Osteocyte (in vitro differentiated cells): ENCODE results near the gene FNDC3B. TPM values are rescaled to one million over a fixed set of nuclear protein-coding genes. Genes with fewer than 3 reads are reported as not detected.

ENCODE experiments used
- DNase-seq: peaks from one replicate; pipeline ENCODE4 v3.0.0; 2021; ENCODE audit warnings: mixed read lengths; ENCODE audit not compliant: unreplicated experiment; ENCODE audit errors: extremely low spot score
- H3K27ac Mint-ChIP-seq: one replicate; pipeline ENCODE4 v1.8.0; 2021; ENCODE audit warnings: mild to moderate bottlenecking, mixed read lengths; ENCODE audit not compliant: unreplicated experiment
- H3K27me3 Mint-ChIP-seq: one replicate; pipeline ENCODE4 v1.8.0; 2021; ENCODE audit warnings: mixed read lengths; ENCODE audit not compliant: unreplicated experiment
- H3K36me3 Mint-ChIP-seq: one replicate; pipeline ENCODE4 v1.8.0; 2021; ENCODE audit warnings: mixed read lengths; ENCODE audit not compliant: unreplicated experiment
- H3K4me1 Mint-ChIP-seq: one replicate; pipeline ENCODE4 v1.8.0; 2021; ENCODE audit warnings: mixed read lengths; ENCODE audit not compliant: unreplicated experiment
- H3K4me3 Mint-ChIP-seq: one replicate; pipeline ENCODE4 v1.8.0; 2021; ENCODE audit warnings: mild to moderate bottlenecking, moderate library complexity, mixed read lengths; ENCODE audit not compliant: unreplicated experiment
- H3K9me3 Mint-ChIP-seq: one replicate; pipeline ENCODE4 v1.8.0; 2021; ENCODE audit warnings: mixed read lengths; ENCODE audit not compliant: unreplicated experiment
- total RNA-seq: library from RNA; stranded (reverse); gene quantifications from 2 replicates; pipeline ENCODE4 v1.2.1, GENCODE V29; 2021
- TF ChIP-seq, protein P1 (sequence below): fragments of 200-600 bp; sonication (generic); IDR thresholded peaks from 2 replicates; pipeline ENCODE4 v1.5.0; 2021; ENCODE audit warnings: antibody characterized with exemption, mild to moderate bottlenecking, moderate library complexity

Gene FNDC3B
- total RNA-seq, 1 donor from 2014 or later: 240 TPM

DNA sequence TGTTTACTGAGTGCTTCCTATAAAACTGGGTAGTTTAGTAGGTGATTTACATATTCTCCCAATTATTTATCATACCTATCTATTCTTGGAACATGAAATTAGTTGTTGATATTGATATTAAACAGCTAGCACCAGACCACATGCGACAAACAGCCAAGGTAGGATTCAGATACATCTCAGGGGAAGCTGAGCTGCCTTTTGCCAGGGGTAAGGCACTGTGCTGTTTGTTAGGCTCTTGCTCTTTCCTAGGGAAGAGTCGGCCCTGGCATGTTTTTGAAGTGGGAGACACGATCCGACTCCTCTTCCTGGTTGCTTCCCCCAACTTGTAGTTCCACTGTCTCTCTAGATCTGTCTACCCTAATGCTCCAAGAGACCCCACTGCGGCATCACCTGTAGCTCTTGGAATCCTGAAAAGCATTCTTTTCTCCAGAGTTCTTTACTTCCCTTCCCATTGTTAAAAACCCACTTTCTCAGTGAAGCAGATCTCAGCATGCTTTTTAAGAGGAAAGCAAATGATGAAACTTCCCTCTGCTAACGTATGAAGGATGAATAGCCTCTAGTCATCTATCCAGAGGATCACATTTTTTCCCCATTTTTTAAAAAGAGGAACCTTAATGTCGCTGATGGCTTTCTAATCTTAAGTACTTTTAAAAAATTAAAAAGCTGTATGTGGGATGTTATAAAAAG is 270.5 kb downstream of the FNDC3B start:
- Mint-ChIP-seq H3K36me3 (peaks cover 75% of the 10 kb centered on the region), H3K27ac (peak overlapping the region; percentile 23), H3K27me3 (no peaks in the 10 kb centered on the region), H3K4me3 (no peak overlapping the region), H3K4me1 (peaks cover 33% of the 10 kb centered on the region), H3K9me3 (no peaks in the 10 kb centered on the region)
- DNase-seq: no peak
- TF ChIP-seq, protein P1, sequence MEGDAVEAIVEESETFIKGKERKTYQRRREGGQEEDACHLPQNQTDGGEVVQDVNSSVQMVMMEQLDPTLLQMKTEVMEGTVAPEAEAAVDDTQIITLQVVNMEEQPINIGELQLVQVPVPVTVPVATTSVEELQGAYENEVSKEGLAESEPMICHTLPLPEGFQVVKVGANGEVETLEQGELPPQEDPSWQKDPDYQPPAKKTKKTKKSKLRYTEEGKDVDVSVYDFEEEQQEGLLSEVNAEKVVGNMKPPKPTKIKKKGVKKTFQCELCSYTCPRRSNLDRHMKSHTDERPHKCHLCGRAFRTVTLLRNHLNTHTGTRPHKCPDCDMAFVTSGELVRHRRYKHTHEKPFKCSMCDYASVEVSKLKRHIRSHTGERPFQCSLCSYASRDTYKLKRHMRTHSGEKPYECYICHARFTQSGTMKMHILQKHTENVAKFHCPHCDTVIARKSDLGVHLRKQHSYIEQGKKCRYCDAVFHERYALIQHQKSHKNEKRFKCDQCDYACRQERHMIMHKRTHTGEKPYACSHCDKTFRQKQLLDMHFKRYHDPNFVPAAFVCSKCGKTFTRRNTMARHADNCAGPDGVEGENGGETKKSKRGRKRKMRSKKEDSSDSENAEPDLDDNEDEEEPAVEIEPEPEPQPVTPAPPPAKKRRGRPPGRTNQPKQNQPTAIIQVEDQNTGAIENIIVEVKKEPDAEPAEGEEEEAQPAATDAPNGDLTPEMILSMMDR: no peak

DNA sequence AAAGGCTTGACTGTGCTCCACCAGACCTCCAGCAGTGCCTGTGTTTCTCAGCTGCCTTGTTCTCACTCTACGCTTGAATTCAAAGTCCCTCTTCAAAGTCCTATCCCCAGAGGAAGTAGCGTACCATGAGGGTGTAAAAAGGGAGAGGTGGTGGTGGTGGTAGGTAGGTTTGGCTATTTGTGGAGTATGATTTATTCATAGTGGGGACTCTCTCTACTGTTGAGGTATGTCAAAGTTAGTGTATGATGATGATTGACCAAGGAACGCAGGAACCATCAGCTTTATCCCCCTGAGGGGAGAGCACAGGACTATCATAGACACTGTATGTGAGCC is 271.0 kb downstream of the FNDC3B start:
- TF ChIP-seq, protein P1: no peak
- Mint-ChIP-seq H3K4me3 (no peak overlapping the region), H3K9me3 (no peaks in the 10 kb centered on the region), H3K27ac (peak overlapping the region; percentile 18), H3K36me3 (peaks cover 71% of the 10 kb centered on the region), H3K4me1 (peaks cover 36% of the 10 kb centered on the region), H3K27me3 (no peaks in the 10 kb centered on the region)
- DNase-seq: no peak

DNA sequence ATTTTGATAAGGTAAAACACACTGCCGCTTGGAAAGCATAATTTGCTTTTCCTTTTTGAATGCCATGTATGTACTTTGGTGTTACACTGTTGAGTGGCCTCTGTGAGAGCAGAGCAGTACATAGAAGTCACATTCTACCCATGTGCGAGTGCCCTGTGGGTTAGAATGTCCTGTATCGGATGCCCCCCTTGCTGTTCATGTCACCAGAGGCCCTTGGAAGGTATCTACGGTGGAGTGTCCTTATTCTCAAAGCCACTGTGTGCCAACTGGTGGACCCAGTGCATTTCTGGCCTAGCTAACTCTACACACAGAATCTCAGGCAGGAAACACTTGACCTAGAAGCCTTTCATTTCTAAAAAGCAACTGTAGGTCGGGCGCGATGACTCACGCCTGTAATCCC is 271.8 kb downstream of the FNDC3B start:
- DNase-seq: no peak
- TF ChIP-seq, protein P1: no peak
- Mint-ChIP-seq H3K4me3 (no peak overlapping the region), H3K9me3 (no peaks in the 10 kb centered on the region), H3K27ac (no peak overlapping the region), H3K4me1 (peaks cover 37% of the 10 kb centered on the region), H3K36me3 (peaks cover 72% of the 10 kb centered on the region), H3K27me3 (no peaks in the 10 kb centered on the region)

DNA sequence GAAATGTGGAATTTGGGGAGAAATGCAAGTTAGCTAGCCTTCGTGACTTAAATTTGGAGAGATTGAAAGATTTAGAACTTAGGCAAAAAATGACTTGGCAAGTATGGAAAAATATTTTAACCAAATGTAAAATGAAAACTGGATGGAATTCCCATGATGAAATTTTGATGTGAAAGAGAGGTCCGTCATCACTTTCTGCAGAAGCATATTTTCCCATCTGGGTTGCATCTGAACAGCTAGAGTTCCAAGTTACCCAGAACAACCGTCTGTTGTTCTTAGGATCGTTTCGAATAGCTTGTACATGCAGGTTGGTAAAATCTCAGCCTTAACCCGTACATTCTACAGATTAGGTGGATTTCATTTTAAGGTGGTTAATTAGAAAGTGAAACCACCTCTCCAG is 272.6 kb downstream of the FNDC3B start:
- Mint-ChIP-seq H3K4me3 (no peak overlapping the region), H3K9me3 (no peaks in the 10 kb centered on the region), H3K4me1 (peaks cover 37% of the 10 kb centered on the region), H3K27me3 (no peaks in the 10 kb centered on the region), H3K36me3 (peaks cover 73% of the 10 kb centered on the region), H3K27ac (no peak overlapping the region)
- TF ChIP-seq, protein P1: no peak
- no peak for DNase-seq

DNA sequence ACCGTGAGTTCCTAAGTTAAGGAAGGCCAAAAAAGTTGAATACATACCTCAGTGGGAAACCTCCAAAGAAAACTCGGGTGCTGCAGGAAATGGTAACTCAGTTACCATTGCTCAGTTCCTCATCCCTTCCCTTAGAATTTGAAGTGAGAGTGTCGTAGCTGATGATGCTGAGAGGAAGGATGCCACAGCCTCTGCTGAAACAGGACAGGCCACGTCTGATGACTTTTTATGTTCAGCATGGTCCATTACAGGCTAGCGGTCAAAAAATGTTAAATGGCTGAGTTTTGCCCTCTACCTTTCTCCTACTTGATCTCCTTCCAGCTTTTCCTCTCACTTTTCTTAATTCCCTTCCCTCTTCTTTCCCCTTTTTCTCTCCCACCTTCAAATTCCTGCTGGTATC is 273.3 kb downstream of the FNDC3B start:
- H3K9me3 Mint-ChIP-seq: no peaks in the 10 kb centered on the region
- no peak for DNase-seq
- H3K27me3 Mint-ChIP-seq: no peaks in the 10 kb centered on the region
- H3K27ac Mint-ChIP-seq: peak overlapping the region; percentile 5
- TF ChIP-seq, protein P1: no peak
- H3K4me1 Mint-ChIP-seq: peaks cover 38% of the 10 kb centered on the region
- peaks cover 71% of the 10 kb centered on the region for H3K36me3 Mint-ChIP-seq
- no peak overlapping the region for H3K4me3 Mint-ChIP-seq
